Measurements from ENCODE around the gene TMEM269.

Gene TMEM269

GRCh38 chr1:42743317-42744147, 41.3 kb upstream of the TMEM269 start:
- Histone ChIP-seq H3K79me2 (ENCODE audit: insufficient read depth, low read length) (no peaks in the 10 kb centered on the region), H4K20me1 (ENCODE audit: low read depth, low read length) (no peaks in the 10 kb centered on the region), H3K4me2 (ENCODE audit: low read depth, low read length, poor library complexity, severe bottlenecking) (no peak overlapping the region), H3K9me3 (ENCODE audit: insufficient read depth, low read length) (no peaks in the 10 kb centered on the region), H3K4me3 (ENCODE audit: insufficient read depth, low read length, poor library complexity, severe bottlenecking) (no peak overlapping the region), H2AFZ (ENCODE audit: low read depth, low read length, severe bottlenecking) (no peak overlapping the region), H3K9me2 (replicated peaks; ENCODE audit: insufficient read depth, low read length) (no peaks in the 10 kb centered on the region), H3K36me3 (ENCODE audit: low read length) (no peaks in the 10 kb centered on the region), H3K27me3 (ENCODE audit: low read length) (no peaks in the 10 kb centered on the region), H3K27ac (ENCODE audit: low read depth, low read length) (no peak overlapping the region), H3F3A (ENCODE audit: insufficient read depth) (no peaks in the 10 kb centered on the region), H3K9ac (ENCODE audit: low read length) (no peak overlapping the region)
- TF ChIP-seq, protein P1, sequence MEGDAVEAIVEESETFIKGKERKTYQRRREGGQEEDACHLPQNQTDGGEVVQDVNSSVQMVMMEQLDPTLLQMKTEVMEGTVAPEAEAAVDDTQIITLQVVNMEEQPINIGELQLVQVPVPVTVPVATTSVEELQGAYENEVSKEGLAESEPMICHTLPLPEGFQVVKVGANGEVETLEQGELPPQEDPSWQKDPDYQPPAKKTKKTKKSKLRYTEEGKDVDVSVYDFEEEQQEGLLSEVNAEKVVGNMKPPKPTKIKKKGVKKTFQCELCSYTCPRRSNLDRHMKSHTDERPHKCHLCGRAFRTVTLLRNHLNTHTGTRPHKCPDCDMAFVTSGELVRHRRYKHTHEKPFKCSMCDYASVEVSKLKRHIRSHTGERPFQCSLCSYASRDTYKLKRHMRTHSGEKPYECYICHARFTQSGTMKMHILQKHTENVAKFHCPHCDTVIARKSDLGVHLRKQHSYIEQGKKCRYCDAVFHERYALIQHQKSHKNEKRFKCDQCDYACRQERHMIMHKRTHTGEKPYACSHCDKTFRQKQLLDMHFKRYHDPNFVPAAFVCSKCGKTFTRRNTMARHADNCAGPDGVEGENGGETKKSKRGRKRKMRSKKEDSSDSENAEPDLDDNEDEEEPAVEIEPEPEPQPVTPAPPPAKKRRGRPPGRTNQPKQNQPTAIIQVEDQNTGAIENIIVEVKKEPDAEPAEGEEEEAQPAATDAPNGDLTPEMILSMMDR (IDR thresholded peaks at IDR 0.05; ENCODE audit: insufficient read depth, low read length, poor library complexity, severe bottlenecking): no peak
- no peak for TF ChIP-seq EZH2phosphoT487 (conservative IDR thresholded peaks at IDR 0.05; ENCODE audit: low read length)

DNA sequence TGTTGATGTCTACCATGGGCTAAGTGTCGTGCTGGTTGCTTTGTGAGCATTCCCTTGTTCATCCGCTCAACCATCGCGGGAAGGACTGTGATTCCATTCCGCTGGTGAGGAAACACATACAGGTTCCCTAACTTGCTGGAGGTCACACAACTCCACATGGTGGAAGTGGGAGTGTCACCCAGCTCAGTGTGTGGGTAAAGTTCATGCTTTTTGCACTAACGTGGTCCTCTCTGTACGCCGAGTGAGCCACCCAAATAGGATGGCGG, 40.7 kb upstream of the TMEM269 start:
- Histone ChIP-seq H3K79me2 (ENCODE audit: insufficient read depth, low read length) (no peaks in the 10 kb centered on the region), H3K27me3 (ENCODE audit: low read length) (no peaks in the 10 kb centered on the region)

DNA sequence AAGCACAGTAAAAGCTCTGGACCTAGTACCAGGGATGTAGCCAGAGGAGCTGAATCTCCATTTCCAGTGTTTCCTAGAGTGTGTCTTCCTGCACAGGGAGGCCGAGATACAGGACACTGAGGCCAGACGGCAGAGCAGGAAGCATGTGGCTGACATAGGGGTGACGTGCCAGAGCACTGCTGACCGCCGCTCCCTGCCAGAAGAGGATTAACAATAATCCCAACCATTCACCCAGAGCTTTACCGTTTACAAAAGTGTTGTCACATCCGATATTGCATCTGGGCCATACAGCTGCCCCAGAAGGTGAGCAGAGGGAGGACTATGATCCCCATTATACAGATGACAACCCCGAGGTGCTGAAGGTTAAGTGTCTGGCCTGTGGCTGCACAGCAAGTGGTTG, 38.9 kb upstream of the TMEM269 start:
- Histone ChIP-seq H3K9me2 (replicated peaks; ENCODE audit: insufficient read depth, low read length) (no peaks in the 10 kb centered on the region), H3F3A (ENCODE audit: insufficient read depth) (no peaks in the 10 kb centered on the region), H3K4me2 (ENCODE audit: low read depth, low read length, poor library complexity, severe bottlenecking) (no peak overlapping the region), H3K9me3 (ENCODE audit: insufficient read depth, low read length) (no peaks in the 10 kb centered on the region), H3K79me2 (ENCODE audit: insufficient read depth, low read length) (no peaks in the 10 kb centered on the region), H3K36me3 (ENCODE audit: low read length) (no peaks in the 10 kb centered on the region), H3K27ac (ENCODE audit: low read depth, low read length) (no peak overlapping the region), H4K20me1 (ENCODE audit: low read depth, low read length) (no peaks in the 10 kb centered on the region), H2AFZ (ENCODE audit: low read depth, low read length, severe bottlenecking) (no peak overlapping the region), H3K27me3 (ENCODE audit: low read length) (no peaks in the 10 kb centered on the region), H3K4me3 (ENCODE audit: insufficient read depth, low read length, poor library complexity, severe bottlenecking) (no peak overlapping the region), H3K9ac (ENCODE audit: low read length) (no peak overlapping the region)
- TF ChIP-seq EZH2phosphoT487 (conservative IDR thresholded peaks at IDR 0.05; ENCODE audit: low read length): no peak

More for the DNA sequence above, 40.7 kb upstream of the TMEM269 start:
- TF ChIP-seq EZH2phosphoT487 (conservative IDR thresholded peaks at IDR 0.05; ENCODE audit: low read length): no peak
- TF ChIP-seq, protein P1 (IDR thresholded peaks at IDR 0.05; ENCODE audit: insufficient read depth, low read length, poor library complexity, severe bottlenecking): no peak
- Histone ChIP-seq H2AFZ (ENCODE audit: low read depth, low read length, severe bottlenecking) (no peak overlapping the region), H3K27ac (ENCODE audit: low read depth, low read length) (no peak overlapping the region), H3F3A (ENCODE audit: insufficient read depth) (no peaks in the 10 kb centered on the region), H3K4me3 (ENCODE audit: insufficient read depth, low read length, poor library complexity, severe bottlenecking) (no peak overlapping the region), H4K20me1 (ENCODE audit: low read depth, low read length) (no peaks in the 10 kb centered on the region), H3K9me2 (replicated peaks; ENCODE audit: insufficient read depth, low read length) (no peaks in the 10 kb centered on the region), H3K36me3 (ENCODE audit: low read length) (no peaks in the 10 kb centered on the region), H3K9me3 (ENCODE audit: insufficient read depth, low read length) (no peaks in the 10 kb centered on the region), H3K4me2 (ENCODE audit: low read depth, low read length, poor library complexity, severe bottlenecking) (no peak overlapping the region), H3K9ac (ENCODE audit: low read length) (no peak overlapping the region)

DNA sequence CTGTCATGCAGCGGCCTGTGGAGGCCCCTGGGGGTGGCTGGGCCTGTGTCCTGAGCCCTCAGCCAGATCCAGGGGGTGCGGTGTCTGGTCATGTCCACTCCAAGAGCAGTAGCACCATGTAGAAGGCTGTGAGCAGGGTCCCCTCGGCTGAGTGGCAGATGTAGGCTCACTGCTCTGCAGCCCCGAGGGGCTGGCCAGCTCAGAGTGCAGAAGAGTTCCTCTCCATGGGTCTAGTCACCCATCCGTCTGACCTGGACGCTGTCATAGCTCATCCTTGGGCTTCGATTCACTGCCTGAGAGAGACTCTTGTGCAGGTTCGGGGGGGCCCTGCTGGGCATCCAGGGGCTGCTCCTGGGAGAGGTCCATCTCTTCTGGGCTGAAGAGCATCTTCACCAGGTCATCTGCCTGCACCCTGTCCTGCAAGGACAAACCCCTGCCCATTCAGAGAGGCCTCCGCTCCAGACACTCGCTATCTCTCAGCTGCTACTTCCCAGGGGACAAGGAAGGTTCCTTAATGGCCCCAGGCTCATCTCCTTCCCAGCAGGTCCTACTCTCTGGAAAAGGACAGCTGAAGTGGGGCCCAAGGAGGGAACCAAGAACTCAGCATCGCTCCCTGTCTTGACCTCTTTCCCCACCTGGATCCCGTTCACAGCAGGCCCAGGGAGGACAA, 38.2 kb upstream of the TMEM269 start:
- no peaks in the 10 kb centered on the region for H3K79me2 ChIP-seq (ENCODE audit: insufficient read depth, low read length)
- TF ChIP-seq, protein P1 (IDR thresholded peaks at IDR 0.05; ENCODE audit: insufficient read depth, low read length, poor library complexity, severe bottlenecking): no peak
- TF ChIP-seq EZH2phosphoT487 (conservative IDR thresholded peaks at IDR 0.05; ENCODE audit: low read length): no peak
- no peaks in the 10 kb centered on the region for H4K20me1 ChIP-seq (ENCODE audit: low read depth, low read length)
- H3K36me3 ChIP-seq (ENCODE audit: low read length): no peaks in the 10 kb centered on the region
- H3K4me2 ChIP-seq (ENCODE audit: low read depth, low read length, poor library complexity, severe bottlenecking): no peak overlapping the region
- no peaks in the 10 kb centered on the region for H3F3A ChIP-seq (ENCODE audit: insufficient read depth)
- no peak overlapping the region for H3K4me3 ChIP-seq (ENCODE audit: insufficient read depth, low read length, poor library complexity, severe bottlenecking)
- no peak overlapping the region for H2AFZ ChIP-seq (ENCODE audit: low read depth, low read length, severe bottlenecking)
- H3K27ac ChIP-seq (ENCODE audit: low read depth, low read length): no peak overlapping the region
- no peaks in the 10 kb centered on the region for H3K27me3 ChIP-seq (ENCODE audit: low read length)
- no peak overlapping the region for H3K9ac ChIP-seq (ENCODE audit: low read length)
- H3K9me3 ChIP-seq (ENCODE audit: insufficient read depth, low read length): no peaks in the 10 kb centered on the region
- H3K9me2 ChIP-seq (replicated peaks; ENCODE audit: insufficient read depth, low read length): no peaks in the 10 kb centered on the region
